ENCODE measurements around the gene KIRREL3.

Gene KIRREL3

DNA sequence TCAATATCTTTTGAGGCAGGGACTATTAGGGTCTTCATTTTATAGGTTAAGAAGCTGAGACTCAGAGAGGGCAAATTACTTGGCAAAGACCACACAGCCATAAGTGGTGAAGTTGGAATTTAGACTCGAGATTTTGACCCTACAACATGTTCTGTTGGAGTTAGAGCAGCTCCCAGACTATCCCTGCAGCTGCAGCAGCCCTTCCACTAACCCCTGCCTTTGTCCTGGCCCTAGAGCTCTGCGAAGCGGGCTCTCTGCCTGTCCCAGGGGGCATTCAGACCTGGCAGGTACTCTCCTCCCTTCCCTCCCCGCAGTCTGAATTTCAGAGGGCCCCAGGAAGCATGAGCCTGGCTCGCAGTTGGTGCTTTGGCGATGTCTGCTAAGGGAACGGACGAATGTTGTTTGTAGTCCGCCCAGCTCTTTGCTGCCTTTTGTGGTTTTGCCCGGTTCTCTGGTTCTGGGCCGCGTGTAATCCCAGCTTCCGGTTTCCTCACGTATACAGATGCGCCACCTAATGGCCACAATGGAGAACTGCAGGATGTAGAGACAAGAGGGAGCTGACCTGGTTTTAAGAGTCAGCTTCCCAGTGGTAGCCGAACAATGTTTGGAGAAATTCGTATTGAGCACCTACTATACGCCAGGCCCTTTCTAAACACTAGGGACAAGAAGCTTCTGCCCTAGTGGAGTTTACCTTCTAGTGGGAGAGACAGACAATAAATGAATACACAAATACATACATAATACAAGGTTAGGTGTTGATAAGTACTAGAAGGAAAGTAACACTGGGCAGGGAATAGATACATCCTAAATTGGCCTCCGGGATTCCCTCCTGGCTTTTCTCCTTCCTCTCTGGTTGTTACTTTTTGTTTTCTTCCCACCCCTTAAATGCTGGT lies 519.9 kb downstream of the KIRREL3 start:
- peak overlapping the region; percentile 51 for H3K4me3 Mint-ChIP-seq
- no peaks in the 10 kb centered on the region for H3K27me3 Mint-ChIP-seq
- H3K9me3 Mint-ChIP-seq: no peaks in the 10 kb centered on the region
- H3K36me3 Mint-ChIP-seq (ENCODE audit: low read depth): no peaks in the 10 kb centered on the region
- H3K4me1 Mint-ChIP-seq (ENCODE audit: low read depth): peaks cover 21% of the 10 kb centered on the region
- H3K27ac Mint-ChIP-seq: peak overlapping the region; percentile 82

DNA sequence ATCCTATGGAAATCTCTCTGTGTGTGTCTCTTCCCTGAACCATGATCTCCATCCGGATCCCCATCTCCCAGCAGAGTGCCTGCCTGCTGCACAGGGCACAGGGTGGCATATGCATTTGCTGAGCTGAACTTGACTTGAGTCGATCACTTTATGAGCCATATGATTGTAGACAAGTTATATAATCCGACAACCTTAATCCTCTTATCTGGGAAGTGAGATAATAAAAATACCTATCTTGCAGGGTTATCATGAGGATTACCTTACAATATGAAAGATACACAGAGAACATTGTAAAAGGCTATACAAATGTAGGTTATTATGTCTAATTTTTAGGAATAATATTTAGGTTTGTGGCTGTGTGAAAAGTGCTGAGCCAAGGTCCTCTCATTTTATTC lies 520.6 kb downstream of the KIRREL3 start:
- Mint-ChIP-seq H3K4me1 (ENCODE audit: low read depth) (peaks cover 21% of the 10 kb centered on the region), H3K4me3 (no peak overlapping the region), H3K36me3 (ENCODE audit: low read depth) (no peaks in the 10 kb centered on the region), H3K27ac (peak overlapping the region; percentile 23), H3K9me3 (no peaks in the 10 kb centered on the region), H3K27me3 (no peaks in the 10 kb centered on the region)

DNA sequence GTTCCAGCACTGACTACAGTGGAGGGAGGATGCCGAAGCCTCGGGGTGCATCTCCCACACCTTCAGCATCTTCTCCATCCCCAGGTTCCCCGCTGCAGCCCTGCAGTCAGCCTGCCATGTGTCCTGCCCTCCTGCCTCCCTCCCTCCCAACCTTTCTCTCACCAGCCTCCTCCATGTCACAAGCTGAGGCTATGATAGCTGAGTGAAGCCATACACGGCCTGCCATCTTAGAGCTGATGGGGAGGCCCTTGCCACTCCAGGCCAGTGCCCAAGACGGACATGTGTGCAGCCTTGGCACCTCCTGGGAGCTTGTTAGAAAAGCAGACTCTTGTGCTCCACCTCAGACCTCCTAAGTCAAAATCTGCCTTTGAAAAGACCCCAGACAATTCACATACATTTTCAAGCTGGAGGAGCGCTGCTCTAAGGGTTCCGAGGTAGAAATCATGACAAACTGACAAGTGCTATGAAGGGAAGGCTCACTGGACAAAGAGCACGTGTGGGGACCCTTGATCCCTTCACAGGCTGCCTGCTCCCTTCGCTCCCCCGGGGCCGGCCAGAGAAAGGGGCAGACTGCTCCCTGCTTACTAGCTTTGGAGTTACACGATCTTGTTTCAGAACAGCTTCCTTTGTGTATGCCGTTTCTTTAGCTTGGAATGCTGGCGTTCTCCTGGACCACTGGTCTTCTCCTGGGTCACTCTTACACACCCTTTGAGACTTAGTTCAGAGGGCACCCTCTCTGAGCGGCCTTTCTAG lies 521.2 kb downstream of the KIRREL3 start:
- Mint-ChIP-seq H3K27ac (no peak overlapping the region), H3K9me3 (no peaks in the 10 kb centered on the region), H3K4me3 (no peak overlapping the region), H3K27me3 (no peaks in the 10 kb centered on the region), H3K36me3 (ENCODE audit: low read depth) (no peaks in the 10 kb centered on the region), H3K4me1 (ENCODE audit: low read depth) (peaks cover 21% of the 10 kb centered on the region)

DNA sequence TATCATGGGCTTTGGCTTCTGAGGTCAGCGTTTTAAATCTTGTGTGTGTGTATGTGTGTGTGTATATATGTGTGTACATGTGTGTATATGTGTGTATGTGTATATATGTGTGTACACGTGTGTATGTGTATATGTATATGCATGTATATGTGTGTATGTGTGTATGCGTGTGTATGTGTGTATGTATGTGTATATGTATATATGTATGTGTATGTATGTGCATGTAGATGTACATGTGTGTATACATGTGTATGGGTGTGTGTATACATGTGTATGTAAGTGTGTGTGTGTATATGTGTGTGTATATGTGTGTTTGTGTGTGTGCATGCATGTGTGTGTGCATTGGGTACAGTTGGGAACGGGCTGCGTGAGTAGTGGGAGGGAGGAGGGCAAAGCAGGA lies 522.1 kb downstream of the KIRREL3 start:
- H3K4me1 Mint-ChIP-seq (ENCODE audit: low read depth): peaks cover 21% of the 10 kb centered on the region
- no peaks in the 10 kb centered on the region for H3K27me3 Mint-ChIP-seq
- no peak overlapping the region for H3K4me3 Mint-ChIP-seq
- no peaks in the 10 kb centered on the region for H3K36me3 Mint-ChIP-seq (ENCODE audit: low read depth)
- no peaks in the 10 kb centered on the region for H3K9me3 Mint-ChIP-seq
- H3K27ac Mint-ChIP-seq: no peak overlapping the region

DNA sequence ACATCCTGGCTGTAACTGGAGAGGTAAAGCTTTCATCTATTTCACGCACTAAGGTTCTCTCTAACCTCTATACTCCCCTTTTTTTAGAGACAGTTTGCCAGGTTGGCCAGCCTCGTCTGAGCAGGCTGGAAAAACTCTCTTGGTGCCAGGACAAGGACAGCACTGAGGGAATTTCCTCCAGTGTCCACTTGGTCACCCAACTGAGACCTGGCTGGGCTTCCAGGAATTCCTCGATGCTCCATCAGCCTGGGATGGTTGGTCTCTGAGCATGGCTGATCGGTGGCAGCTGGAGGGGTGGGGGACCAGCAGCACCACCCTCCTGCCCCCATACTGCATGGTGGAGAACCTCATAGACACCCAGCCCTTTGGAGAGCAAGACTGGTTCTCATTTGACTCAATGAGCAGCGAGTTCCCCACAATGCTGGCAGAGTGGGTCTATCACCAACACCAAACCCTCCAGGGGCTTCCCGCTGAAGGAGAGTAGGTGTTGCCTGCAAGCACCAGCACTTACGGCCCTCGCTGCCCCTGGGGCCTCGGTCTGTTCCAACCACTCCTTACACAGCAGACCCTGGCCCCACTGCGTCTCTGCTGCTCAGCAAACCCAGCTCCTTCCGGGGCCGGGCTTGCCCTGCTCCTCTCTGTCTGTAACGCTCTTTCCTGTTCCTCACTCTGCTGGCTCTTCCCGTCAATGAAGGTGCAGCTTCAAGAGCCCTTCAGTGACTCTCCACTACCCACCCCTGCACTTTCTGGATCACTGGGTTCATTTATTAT lies 522.9 kb downstream of the KIRREL3 start:
- no peaks in the 10 kb centered on the region for H3K36me3 Mint-ChIP-seq (ENCODE audit: low read depth)
- H3K4me1 Mint-ChIP-seq (ENCODE audit: low read depth): peaks cover 21% of the 10 kb centered on the region
- H3K4me3 Mint-ChIP-seq: peak overlapping the region; percentile 6
- H3K27me3 Mint-ChIP-seq: no peaks in the 10 kb centered on the region
- no peaks in the 10 kb centered on the region for H3K9me3 Mint-ChIP-seq
- no peak overlapping the region for H3K27ac Mint-ChIP-seq

DNA sequence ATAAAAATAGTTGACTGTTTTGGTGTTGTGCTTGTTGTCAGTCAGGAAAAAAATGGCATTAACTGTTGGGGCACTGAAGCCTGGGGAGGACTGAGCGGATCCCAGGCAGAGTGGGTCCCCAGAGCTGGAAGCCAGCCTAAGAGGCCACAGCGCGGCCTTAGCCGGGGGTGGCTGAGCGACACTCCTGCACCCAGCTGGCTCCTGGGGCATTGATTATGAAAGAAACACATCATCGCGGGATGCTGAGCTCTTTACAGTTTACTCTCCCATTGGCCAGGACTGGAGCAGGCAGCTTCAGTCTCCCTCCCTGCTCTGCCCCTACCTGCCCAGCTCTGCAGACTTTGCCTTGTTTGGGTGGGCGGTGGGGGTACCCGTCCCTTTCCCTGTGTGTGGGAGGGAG lies 523.6 kb downstream of the KIRREL3 start:
- no peaks in the 10 kb centered on the region for H3K9me3 Mint-ChIP-seq
- no peaks in the 10 kb centered on the region for H3K27me3 Mint-ChIP-seq
- H3K4me3 Mint-ChIP-seq: no peak overlapping the region
- H3K4me1 Mint-ChIP-seq (ENCODE audit: low read depth): peaks cover 21% of the 10 kb centered on the region
- no peaks in the 10 kb centered on the region for H3K36me3 Mint-ChIP-seq (ENCODE audit: low read depth)
- H3K27ac Mint-ChIP-seq: no peak overlapping the region

DNA sequence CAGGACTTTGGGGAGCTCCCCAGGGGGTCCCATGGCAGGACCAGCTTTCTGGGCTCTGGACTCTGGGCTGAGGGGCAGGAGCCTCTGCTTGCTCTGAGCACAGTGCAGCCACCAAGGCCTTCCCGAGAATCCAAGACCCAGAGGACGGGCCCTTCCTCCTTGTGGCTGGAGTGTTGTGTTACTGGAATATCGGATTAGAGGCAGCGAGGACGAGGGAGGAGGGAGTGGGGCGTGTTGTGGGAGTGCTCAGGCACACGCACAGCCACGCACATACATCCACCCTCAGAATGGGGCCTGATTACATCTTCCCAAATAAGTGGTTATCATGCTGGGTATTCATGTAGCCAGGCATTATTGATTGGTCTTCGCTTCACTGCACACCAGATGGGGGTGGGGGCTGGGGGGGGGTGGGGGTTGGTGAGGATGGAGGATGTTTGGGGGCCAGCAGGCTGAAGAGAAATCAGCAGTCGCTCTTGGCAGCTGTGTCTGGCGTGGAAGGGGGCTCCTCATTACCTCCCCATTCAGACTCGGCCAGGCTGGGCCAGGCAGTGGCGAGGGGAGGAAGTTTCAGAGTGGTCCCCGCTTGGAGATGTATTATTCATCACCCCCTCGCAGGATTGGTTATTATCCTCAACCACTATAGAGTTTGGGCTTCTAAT lies 524.2 kb downstream of the KIRREL3 start:
- H3K4me1 Mint-ChIP-seq (ENCODE audit: low read depth): peaks cover 21% of the 10 kb centered on the region
- H3K27ac Mint-ChIP-seq: no peak overlapping the region
- H3K36me3 Mint-ChIP-seq (ENCODE audit: low read depth): no peaks in the 10 kb centered on the region
- no peaks in the 10 kb centered on the region for H3K9me3 Mint-ChIP-seq
- H3K4me3 Mint-ChIP-seq: no peak overlapping the region
- no peaks in the 10 kb centered on the region for H3K27me3 Mint-ChIP-seq

DNA sequence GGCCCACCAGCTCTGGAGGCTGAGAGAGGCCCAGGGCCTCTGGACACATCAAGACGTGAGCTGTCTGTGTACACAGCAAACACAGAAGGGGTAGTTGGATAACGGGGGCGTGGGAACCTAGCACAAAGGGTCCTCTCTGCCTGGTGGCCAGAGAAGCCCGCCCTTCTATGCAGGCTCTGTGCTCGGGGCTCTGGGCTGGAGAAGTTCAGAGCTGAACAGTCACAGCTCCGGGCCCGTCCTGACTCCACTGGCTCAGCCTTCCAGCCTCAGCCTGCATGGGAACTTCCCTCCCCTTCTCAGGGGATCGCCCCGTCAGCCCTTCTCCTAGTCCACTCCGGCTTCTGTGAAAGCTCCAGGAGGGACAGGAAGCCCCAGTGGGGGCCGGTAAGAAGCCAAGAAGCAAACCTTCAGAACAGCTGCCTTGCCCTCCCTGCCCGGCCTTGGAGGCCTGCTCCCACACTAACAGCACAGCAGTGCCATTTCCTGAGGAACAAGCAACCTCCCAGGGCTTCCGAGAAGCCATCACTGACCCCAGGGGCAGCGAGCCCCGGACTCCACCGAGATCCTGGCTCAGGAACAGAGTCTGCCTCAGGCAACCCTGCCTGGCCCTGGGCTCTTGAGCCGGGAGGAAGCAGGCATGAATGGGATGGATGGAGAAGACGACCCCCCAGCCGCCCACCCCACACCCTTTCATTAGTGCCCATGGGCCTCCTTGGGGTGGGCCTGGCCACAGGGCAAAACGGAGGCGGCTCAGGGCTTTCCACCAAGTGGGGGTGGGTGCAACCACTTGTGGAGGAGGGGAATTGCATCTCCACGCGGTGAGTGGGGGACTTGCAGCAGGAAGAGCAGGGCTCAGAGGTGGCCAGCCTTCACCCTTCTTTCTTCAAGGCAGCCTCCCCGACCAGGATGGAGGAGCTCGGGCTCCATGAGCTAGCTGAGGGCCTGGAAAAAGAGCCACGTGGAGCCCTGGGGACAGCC lies 525.3 kb downstream of the KIRREL3 start:
- no peak overlapping the region for H3K4me3 Mint-ChIP-seq
- H3K27me3 Mint-ChIP-seq: no peaks in the 10 kb centered on the region
- no peaks in the 10 kb centered on the region for H3K36me3 Mint-ChIP-seq (ENCODE audit: low read depth)
- H3K4me1 Mint-ChIP-seq (ENCODE audit: low read depth): peaks cover 14% of the 10 kb centered on the region
- H3K9me3 Mint-ChIP-seq: no peaks in the 10 kb centered on the region
- no peak overlapping the region for H3K27ac Mint-ChIP-seq

DNA sequence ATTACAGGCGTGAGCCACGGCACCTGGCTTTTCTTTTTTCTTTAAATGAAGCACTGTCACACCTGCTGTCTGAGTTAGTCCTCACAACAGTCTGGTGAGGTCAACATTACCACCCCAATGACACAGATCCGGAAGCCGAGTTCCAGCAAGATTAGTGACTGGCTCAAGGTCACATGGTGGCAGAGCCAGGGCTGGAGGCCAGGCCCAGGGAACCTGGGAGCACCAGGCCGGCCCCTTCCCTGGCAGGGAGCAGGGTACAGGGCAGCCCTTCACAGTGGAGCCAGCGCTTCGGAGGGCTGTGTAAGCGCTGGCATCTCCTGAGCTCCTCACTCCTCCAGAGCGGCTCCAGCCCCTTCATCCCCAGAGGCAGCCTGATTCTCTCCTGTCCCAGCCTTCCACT lies 526.4 kb downstream of the KIRREL3 start:
- Mint-ChIP-seq H3K4me1 (ENCODE audit: low read depth) (peaks cover 10% of the 10 kb centered on the region), H3K36me3 (ENCODE audit: low read depth) (no peaks in the 10 kb centered on the region)

DNA sequence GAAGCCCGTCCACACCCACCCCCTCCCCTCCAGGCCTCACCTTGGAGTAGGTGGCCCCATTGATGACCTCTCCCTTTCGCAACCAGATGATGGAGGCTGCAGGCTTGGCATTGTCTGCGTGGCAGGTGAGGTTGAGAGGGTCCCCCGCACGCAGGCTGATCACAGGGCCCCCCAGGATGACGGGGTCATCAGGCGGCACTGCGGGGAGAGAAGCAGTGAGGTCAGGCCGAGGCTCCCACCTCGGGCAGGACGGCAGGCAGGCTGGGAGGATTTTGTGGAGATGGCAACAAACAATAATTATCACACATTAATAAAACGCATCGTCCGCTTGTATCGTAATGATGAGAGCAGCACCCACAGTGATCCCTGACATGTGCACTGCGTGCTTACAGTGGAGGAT lies 527.3 kb downstream of the KIRREL3 start:
- Mint-ChIP-seq H3K27me3 (no peaks in the 10 kb centered on the region), H3K27ac (no peak overlapping the region)

More for the DNA sequence above, 526.4 kb downstream of the KIRREL3 start:
- Mint-ChIP-seq H3K27me3 (no peaks in the 10 kb centered on the region), H3K4me3 (no peak overlapping the region), H3K27ac (no peak overlapping the region), H3K9me3 (no peaks in the 10 kb centered on the region)

DNA sequence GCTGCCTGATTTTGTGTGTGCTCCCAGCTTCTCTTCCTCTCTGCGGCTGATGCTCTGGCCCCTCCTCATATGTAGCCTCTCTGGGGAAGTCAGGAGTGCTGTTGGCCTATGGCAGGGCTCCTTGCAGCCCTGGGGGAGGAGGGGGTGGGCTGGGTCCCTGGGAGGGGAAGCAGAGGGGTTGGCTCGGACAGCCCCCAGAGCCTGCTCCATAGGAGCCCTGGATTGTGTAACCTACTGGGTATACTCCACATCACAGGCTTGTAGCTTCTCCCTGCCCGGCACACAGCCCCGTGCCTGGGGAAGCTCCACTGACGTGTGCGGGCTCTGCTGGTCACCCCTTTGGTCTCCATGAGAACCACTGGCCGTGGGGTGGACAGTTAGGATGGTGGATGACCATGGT lies 531.3 kb downstream of the KIRREL3 start:
- Mint-ChIP-seq H3K36me3 (ENCODE audit: low read depth) (no peaks in the 10 kb centered on the region), H3K27me3 (peaks cover 3% of the 10 kb centered on the region), H3K4me1 (ENCODE audit: low read depth) (peaks cover 23% of the 10 kb centered on the region), H3K4me3 (no peak overlapping the region), H3K27ac (no peak overlapping the region), H3K9me3 (no peaks in the 10 kb centered on the region)

More for the DNA sequence above, 527.3 kb downstream of the KIRREL3 start:
- H3K4me1 Mint-ChIP-seq (ENCODE audit: low read depth): peaks cover 10% of the 10 kb centered on the region
- H3K36me3 Mint-ChIP-seq (ENCODE audit: low read depth): no peaks in the 10 kb centered on the region
- H3K9me3 Mint-ChIP-seq: no peaks in the 10 kb centered on the region
- H3K4me3 Mint-ChIP-seq: no peak overlapping the region

DNA sequence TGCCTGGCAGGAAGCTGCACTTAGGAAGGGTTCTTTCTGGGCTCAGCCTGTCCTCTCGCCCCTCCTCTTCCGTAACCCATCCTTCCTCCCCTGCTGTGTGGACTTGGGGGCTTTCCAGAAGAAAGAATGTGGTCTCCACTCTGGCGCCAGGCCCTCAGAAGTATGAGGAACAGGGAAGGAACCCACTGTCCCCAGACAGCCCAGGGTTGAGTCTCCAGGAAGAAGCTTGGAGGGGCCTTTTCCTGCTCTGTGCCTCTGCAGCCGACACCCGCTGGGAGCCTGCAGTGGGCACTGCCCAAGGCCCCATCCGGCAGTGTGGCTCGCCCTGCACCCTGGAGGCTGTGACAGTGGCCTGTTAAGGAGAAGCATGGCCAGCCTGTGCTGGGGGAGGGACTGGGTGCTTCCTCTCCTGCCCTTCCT lies 532.5 kb downstream of the KIRREL3 start:
- no peak overlapping the region for H3K4me3 Mint-ChIP-seq
- H3K9me3 Mint-ChIP-seq: no peaks in the 10 kb centered on the region

DNA sequence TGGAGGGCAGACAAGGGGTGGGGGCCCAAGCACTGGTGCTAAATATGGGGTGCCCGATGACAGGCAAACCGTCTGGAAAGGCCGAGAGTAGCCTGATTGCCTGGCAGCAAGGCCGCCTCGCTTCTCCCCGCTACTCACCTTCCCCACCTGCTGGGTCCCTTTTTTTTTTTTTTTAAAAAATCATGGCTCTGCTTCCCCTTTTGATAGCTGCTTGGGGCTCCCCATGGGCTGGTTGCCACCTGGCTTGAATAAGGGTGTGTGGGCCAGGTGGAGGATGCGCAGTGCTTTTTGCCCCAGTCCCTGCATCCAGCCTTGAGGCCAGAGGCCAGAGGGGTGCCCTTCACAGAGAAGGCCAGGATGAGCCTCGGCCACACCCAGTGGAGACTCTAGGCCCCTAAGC lies 533.1 kb downstream of the KIRREL3 start:
- no peaks in the 10 kb centered on the region for H3K9me3 Mint-ChIP-seq
- H3K27ac Mint-ChIP-seq: no peak overlapping the region
- H3K27me3 Mint-ChIP-seq: peaks cover 3% of the 10 kb centered on the region
- H3K4me3 Mint-ChIP-seq: no peak overlapping the region
- no peaks in the 10 kb centered on the region for H3K36me3 Mint-ChIP-seq (ENCODE audit: low read depth)
- peaks cover 25% of the 10 kb centered on the region for H3K4me1 Mint-ChIP-seq (ENCODE audit: low read depth)

More for the DNA sequence above, 532.5 kb downstream of the KIRREL3 start:
- no peak overlapping the region for H3K27ac Mint-ChIP-seq
- H3K27me3 Mint-ChIP-seq: peaks cover 3% of the 10 kb centered on the region
- H3K36me3 Mint-ChIP-seq (ENCODE audit: low read depth): no peaks in the 10 kb centered on the region
- H3K4me1 Mint-ChIP-seq (ENCODE audit: low read depth): peaks cover 25% of the 10 kb centered on the region

DNA sequence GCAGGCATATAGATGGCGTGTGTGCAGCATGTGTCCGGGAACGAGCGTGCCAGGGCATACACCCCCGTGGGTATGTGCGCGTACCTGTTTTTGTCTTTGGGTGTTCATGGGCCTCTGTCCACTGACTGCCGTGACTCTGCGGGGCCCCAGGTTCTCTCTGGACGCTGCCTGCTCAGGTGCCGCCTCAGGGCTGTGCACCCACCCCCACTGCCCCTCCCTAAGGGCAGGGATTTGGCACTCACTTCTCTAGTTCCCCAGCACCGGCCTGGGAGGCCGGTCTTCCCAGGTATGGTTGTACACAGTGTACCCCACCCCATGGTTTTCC lies 533.6 kb downstream of the KIRREL3 start:
- no peaks in the 10 kb centered on the region for H3K36me3 Mint-ChIP-seq (ENCODE audit: low read depth)
- H3K4me3 Mint-ChIP-seq: no peak overlapping the region
- H3K4me1 Mint-ChIP-seq (ENCODE audit: low read depth): peaks cover 25% of the 10 kb centered on the region
- no peaks in the 10 kb centered on the region for H3K9me3 Mint-ChIP-seq
- H3K27ac Mint-ChIP-seq: no peak overlapping the region
- peaks cover 3% of the 10 kb centered on the region for H3K27me3 Mint-ChIP-seq
